ENCODE measurements around the gene PCDH12. TPM values are rescaled to one million over a fixed set of nuclear protein-coding genes. Genes with fewer than 3 reads are reported as not detected.

The PCDH12 gene
- total RNA-seq, 1 donor from 2014 or later, result not detected

GRCh38 chr5:141989720-141990119 lies 31.7 kb upstream of the PCDH12 start:
- H3K4me3 Mint-ChIP-seq, result no peak overlapping the region
- DNase-seq (ENCODE audit: extremely low spot score, unreplicated experiment), result no peak
- H3K4me1 Mint-ChIP-seq (ENCODE audit: unreplicated experiment), result no peaks in the 10 kb centered on the region
- TF ChIP-seq, protein P1, sequence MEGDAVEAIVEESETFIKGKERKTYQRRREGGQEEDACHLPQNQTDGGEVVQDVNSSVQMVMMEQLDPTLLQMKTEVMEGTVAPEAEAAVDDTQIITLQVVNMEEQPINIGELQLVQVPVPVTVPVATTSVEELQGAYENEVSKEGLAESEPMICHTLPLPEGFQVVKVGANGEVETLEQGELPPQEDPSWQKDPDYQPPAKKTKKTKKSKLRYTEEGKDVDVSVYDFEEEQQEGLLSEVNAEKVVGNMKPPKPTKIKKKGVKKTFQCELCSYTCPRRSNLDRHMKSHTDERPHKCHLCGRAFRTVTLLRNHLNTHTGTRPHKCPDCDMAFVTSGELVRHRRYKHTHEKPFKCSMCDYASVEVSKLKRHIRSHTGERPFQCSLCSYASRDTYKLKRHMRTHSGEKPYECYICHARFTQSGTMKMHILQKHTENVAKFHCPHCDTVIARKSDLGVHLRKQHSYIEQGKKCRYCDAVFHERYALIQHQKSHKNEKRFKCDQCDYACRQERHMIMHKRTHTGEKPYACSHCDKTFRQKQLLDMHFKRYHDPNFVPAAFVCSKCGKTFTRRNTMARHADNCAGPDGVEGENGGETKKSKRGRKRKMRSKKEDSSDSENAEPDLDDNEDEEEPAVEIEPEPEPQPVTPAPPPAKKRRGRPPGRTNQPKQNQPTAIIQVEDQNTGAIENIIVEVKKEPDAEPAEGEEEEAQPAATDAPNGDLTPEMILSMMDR (conservative IDR thresholded peaks at IDR 0.05), result no peak
- peaks cover 25% of the 10 kb centered on the region for H3K36me3 Mint-ChIP-seq
- H3K27ac Mint-ChIP-seq, result no peak overlapping the region
- H3K9me3 Mint-ChIP-seq, result no peaks in the 10 kb centered on the region
- no peaks in the 10 kb centered on the region for H3K27me3 Mint-ChIP-seq

DNA sequence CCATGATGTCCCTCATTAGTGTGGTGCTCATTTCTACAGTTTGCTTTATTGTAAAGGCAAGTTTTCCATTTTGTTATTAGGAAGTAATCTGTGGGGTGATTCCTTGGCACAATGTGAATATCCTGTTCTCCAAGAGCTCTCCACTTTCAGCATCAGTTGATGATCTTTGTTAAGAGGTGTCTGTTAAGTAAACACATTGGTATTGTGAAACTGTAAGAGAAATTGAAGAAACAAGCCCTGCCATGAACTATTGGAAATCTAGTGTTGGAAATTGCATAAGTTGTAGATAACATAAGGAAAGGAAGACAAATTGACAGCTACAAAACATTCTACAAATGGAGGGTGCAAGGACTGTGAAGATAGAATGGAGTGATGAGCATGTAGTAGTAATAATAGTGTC lies 28.1 kb upstream of the PCDH12 start:
- Mint-ChIP-seq H3K4me1 (ENCODE audit: unreplicated experiment) (no peaks in the 10 kb centered on the region), H3K4me3 (no peak overlapping the region), H3K9me3 (no peaks in the 10 kb centered on the region), H3K36me3 (peaks cover 23% of the 10 kb centered on the region), H3K27ac (no peak overlapping the region), H3K27me3 (no peaks in the 10 kb centered on the region)
- TF ChIP-seq, protein P1 (conservative IDR thresholded peaks at IDR 0.05), result no peak
- DNase-seq (ENCODE audit: extremely low spot score, unreplicated experiment), result no peak

- no peak overlapping the region for H3K4me3 Mint-ChIP-seq
- TF ChIP-seq, protein P1 (conservative IDR thresholded peaks at IDR 0.05), result no peak
- H3K36me3 Mint-ChIP-seq, result peaks cover 38% of the 10 kb centered on the region
- no peak overlapping the region for H3K27ac Mint-ChIP-seq
- no peaks in the 10 kb centered on the region for H3K27me3 Mint-ChIP-seq
- H3K9me3 Mint-ChIP-seq, result no peaks in the 10 kb centered on the region
- no peaks in the 10 kb centered on the region for H3K4me1 Mint-ChIP-seq (ENCODE audit: unreplicated experiment)
- no peak for DNase-seq (ENCODE audit: extremely low spot score, unreplicated experiment)
These were observed 24.6 kb upstream of the PCDH12 start for GRCh38 chr5:141982626-141983025.

DNA sequence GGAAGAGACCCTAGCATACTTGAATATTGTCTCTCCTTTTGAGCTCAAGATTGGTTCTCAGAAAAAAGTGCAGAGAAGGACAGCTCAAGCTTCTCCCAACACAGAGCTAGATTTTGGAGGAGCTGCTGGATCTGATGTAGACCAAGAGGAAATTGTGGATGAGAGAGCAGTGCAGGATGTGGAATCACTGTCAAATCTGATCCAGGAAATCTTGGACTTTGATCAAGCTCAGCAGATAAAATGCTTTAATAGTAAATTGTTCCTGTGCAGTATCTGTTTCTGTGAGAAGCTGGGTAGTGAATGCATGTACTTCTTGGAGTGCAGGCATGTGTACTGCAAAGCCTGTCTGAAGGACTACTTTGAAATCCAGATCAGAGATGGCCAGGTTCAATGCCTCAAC lies 20.4 kb upstream of the PCDH12 start:
- TF ChIP-seq, protein P1 (conservative IDR thresholded peaks at IDR 0.05), result no peak

DNA sequence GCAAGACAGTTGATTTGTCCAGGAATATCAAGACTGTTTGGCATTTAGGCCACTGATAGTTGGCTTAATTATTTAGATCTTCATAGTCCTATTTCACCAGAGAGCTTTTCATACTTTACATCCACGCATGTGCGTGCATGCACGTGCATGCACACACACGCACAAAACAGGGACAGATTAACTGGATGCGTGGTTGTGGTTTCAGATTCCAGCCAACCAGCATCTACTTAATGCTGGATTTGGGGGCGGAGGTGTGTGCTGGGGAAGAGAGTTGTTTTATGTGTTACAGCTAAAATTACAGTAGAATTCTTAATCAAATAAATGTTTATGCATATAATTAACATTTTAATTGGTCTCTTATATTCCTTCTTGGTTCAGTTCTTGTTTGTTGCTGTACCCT lies 18.2 kb upstream of the PCDH12 start:
- Mint-ChIP-seq H3K4me3 (no peak overlapping the region), H3K9me3 (no peaks in the 10 kb centered on the region), H3K27ac (no peak overlapping the region), H3K27me3 (no peaks in the 10 kb centered on the region), H3K36me3 (peaks cover 31% of the 10 kb centered on the region), H3K4me1 (ENCODE audit: unreplicated experiment) (no peaks in the 10 kb centered on the region)
- TF ChIP-seq, protein P1 (conservative IDR thresholded peaks at IDR 0.05), result no peak
- no peak for DNase-seq (ENCODE audit: extremely low spot score, unreplicated experiment)

More for the DNA sequence above, 20.4 kb upstream of the PCDH12 start:
- DNase-seq (ENCODE audit: extremely low spot score, unreplicated experiment), result no peak
- no peaks in the 10 kb centered on the region for H3K27me3 Mint-ChIP-seq
- no peak overlapping the region for H3K4me3 Mint-ChIP-seq
- H3K27ac Mint-ChIP-seq, result no peak overlapping the region
- no peaks in the 10 kb centered on the region for H3K4me1 Mint-ChIP-seq (ENCODE audit: unreplicated experiment)
- no peaks in the 10 kb centered on the region for H3K9me3 Mint-ChIP-seq
- H3K36me3 Mint-ChIP-seq, result peaks cover 33% of the 10 kb centered on the region

Data from type B pancreatic cell (in vitro differentiated cells).